Liver (tissue), 9 donors: ENCODE data around the gene GPATCH2L. TPM values are rescaled to one million over a fixed set of nuclear protein-coding genes. Genes with fewer than 3 reads are reported as not detected.

Experiments used
- DNase-seq: peaks from one replicate; pipeline ENCODE4 v3.0.0-alpha.2; 2017; ENCODE audit warnings: low spot score
- H3K27ac ChIP-seq, 2 donors: one replicate each; pipeline ENCODE4 v1.7.0; 2013; ENCODE audit warnings: inconsistent platforms in 2 of 2, low read length in 2 of 2, control low read depth in 1 of 2, low read depth in 1 of 2, mild to moderate bottlenecking in 1 of 2
- H3K27me3 ChIP-seq, 4 donors: one replicate each; pipeline versions ENCODE4 v1.6.1 to v1.7.0; 2013; ENCODE audit warnings: low read length in 3 of 4, inconsistent platforms in 1 of 4, mild to moderate bottlenecking in 1 of 4, moderate library complexity in 1 of 4; ENCODE audit not compliant: control insufficient read depth in 4 of 4, insufficient read depth in 4 of 4
- H3K36me3 ChIP-seq, 4 donors: one replicate each; pipeline versions ENCODE4 v1.6.1 to v1.7.0; 2013; ENCODE audit warnings: low read length in 3 of 4, mild to moderate bottlenecking in 3 of 4, low read depth in 1 of 4, moderate library complexity in 1 of 4; ENCODE audit not compliant: control insufficient read depth in 4 of 4, insufficient read depth in 3 of 4
- H3K4me1 ChIP-seq, 4 donors: one replicate each; pipeline versions ENCODE4 v1.6.1 to v1.7.0; 2013; ENCODE audit warnings: low read length in 3 of 4, mild to moderate bottlenecking in 3 of 4, moderate library complexity in 1 of 4; ENCODE audit not compliant: control insufficient read depth in 4 of 4, insufficient read depth in 4 of 4
- H3K4me3 ChIP-seq, 3 donors: one replicate each; pipeline versions ENCODE4 v1.6.1 to v1.7.0; 2013; ENCODE audit warnings: low read length in 3 of 3, control low read depth in 1 of 3, low read depth in 1 of 3, mild to moderate bottlenecking in 1 of 3
- H3K9ac ChIP-seq, 2 donors: one replicate each; pipeline ENCODE4 v1.7.0; 2013; ENCODE audit warnings: low read length in 2 of 2, mild to moderate bottlenecking in 2 of 2, moderate library complexity in 2 of 2, control low read depth in 1 of 2, low read depth in 1 of 2
- H3K9me3 ChIP-seq, 4 donors: one replicate each; pipeline versions ENCODE4 v1.6.1 to v1.7.0; 2013; ENCODE audit warnings: low read length in 3 of 4; ENCODE audit not compliant: control insufficient read depth in 4 of 4
- CTCF ChIP-seq: fragments of 150-350 bp; IDR thresholded peaks from 2 replicates; pipeline ENCODE4 v1.5.1; 2017; ENCODE audit warnings: improper control_type of control experiment, low read depth, low read length; ENCODE audit not compliant: missing input control
- EGR1 ChIP-seq, 2 donors: IDR thresholded peaks; 2 replicates each; pipeline ENCODE4 v1.6.1; 2016 to 2018; ENCODE audit warnings: antibody characterized with exemption in 2 of 2, low read depth in 2 of 2
- FOXA1 ChIP-seq: IDR thresholded peaks from 2 replicates; pipeline ENCODE4 v1.6.1; 2016; ENCODE audit warnings: antibody characterized with exemption
- FOXA2 ChIP-seq: IDR thresholded peaks from 2 replicates; pipeline ENCODE4 v1.6.1; 2016; ENCODE audit warnings: antibody characterized with exemption
- GABPA ChIP-seq, 2 donors: IDR thresholded peaks in 1 of 2; conservative IDR thresholded peaks in 1 of 2; 2 replicates each; pipeline ENCODE4 v1.6.1; 2016; ENCODE audit warnings: antibody characterized with exemption in 2 of 2, mild to moderate bottlenecking in 1 of 2, moderate library complexity in 1 of 2
- HNF4A ChIP-seq, 2 donors: conservative IDR thresholded peaks; 2 replicates each; pipeline ENCODE4 v1.6.1; 2016; ENCODE audit warnings: antibody characterized with exemption in 2 of 2, mild to moderate bottlenecking in 2 of 2
- HNF4G ChIP-seq: IDR thresholded peaks from 2 replicates; pipeline ENCODE4 v1.6.1; 2016; ENCODE audit warnings: antibody characterized with exemption
- JUND ChIP-seq, 2 donors: IDR thresholded peaks; 2 replicates each; pipeline ENCODE4 v1.6.1; 2016; ENCODE audit warnings: antibody characterized with exemption in 2 of 2
- NR2F2 ChIP-seq: IDR thresholded peaks from 2 replicates; pipeline ENCODE4 v1.6.1; 2016; ENCODE audit warnings: antibody characterized with exemption
- RAD21 ChIP-seq, 2 donors: IDR thresholded peaks; 2 replicates each; pipeline ENCODE4 v1.6.1; 2016; ENCODE audit warnings: antibody characterized with exemption in 2 of 2, mild to moderate bottlenecking in 2 of 2
- REST ChIP-seq: IDR thresholded peaks from 2 replicates; pipeline ENCODE4 v1.6.1; 2016; ENCODE audit warnings: antibody characterized with exemption, mild to moderate bottlenecking
- RXRA ChIP-seq, 2 donors: IDR thresholded peaks; 2 replicates each; pipeline ENCODE4 v1.6.1; 2017 to 2018; ENCODE audit warnings: antibody characterized with exemption in 2 of 2, mild to moderate bottlenecking in 1 of 2
- SP1 ChIP-seq: IDR thresholded peaks from 2 replicates; pipeline ENCODE4 v1.6.1; 2018; ENCODE audit warnings: antibody characterized with exemption, mild to moderate bottlenecking
- TAF1 ChIP-seq: conservative IDR thresholded peaks from 2 replicates; pipeline ENCODE4 v1.6.1; 2016; ENCODE audit warnings: antibody characterized with exemption, mild to moderate bottlenecking
- YY1 ChIP-seq: IDR thresholded peaks from 2 replicates; pipeline ENCODE4 v1.6.1; 2016; ENCODE audit warnings: antibody characterized with exemption, mild to moderate bottlenecking
- WGBS: extraction: QIAGEN DNeasy Blood & Tissue Kit; methylation state at CpG from one replicate; pipeline ENCODE4 v1.1.7; 2013; 5-methylcytosine and 5-hydroxymethylcytosine counted together
- polyA plus RNA-seq, 2 donors: library from polyadenylated mRNA; stranded (reverse) in 1 of 2; unstranded in 1 of 2; fragments of 200-250 nt in 1 of 2; fragments of >200 nt in 1 of 2; fragmentation: Nextera tagmentation in 1 of 2; extraction: Ambion mirVana in 1 of 2; gene quantifications; one replicate each; pipeline versions ENCODE4 v1.2.1 to v1.2.3, GENCODE V29; 2013 to 2015
- total RNA-seq, 2 donors: library from RNA; depleted of rRNA; stranded (reverse); fragments of >200 nt; gene quantifications; one replicate each; pipeline ENCODE4 v1.2.3, GENCODE V29; 2014
- TF ChIP-seq, protein P1 (sequence below): IDR thresholded peaks from 2 replicates; pipeline ENCODE4 v1.6.1; 2016; ENCODE audit warnings: antibody characterized with exemption
- TF ChIP-seq, protein P2 (sequence below): IDR thresholded peaks from 2 replicates; pipeline ENCODE4 v1.6.1; 2016; ENCODE audit warnings: antibody characterized with exemption
- TF ChIP-seq, protein P3 (sequence below): IDR thresholded peaks from 2 replicates; pipeline ENCODE4 v1.6.1; 2016; ENCODE audit warnings: antibody characterized with exemption
- donor health status: healthy.
- donor health status: healthy.
- donor health status: healthy.
- donor health status: healthy.
- donor health status: healthy.

The GPATCH2L gene
- total and polyA plus RNA-seq, 4 donors: 4.5 to 39.5 (median 15.8) TPM

- no peaks in the 10 kb centered on the region for H3K9me3 ChIP-seq
- H3K4me3 ChIP-seq: no peak overlapping the region
- H3K36me3 ChIP-seq: peaks cover 7 to 24% (median 17%) of the 10 kb centered on the region in 4 donors
- H3K9ac ChIP-seq: no peak overlapping the region
- H3K4me1 ChIP-seq: no peaks in the 10 kb centered on the region
- H3K27me3 ChIP-seq: no peaks in the 10 kb centered on the region
- no peak for DNase-seq
- 86% methylated on average over 4 of the region's 4 CpGs for WGBS
- no peak overlapping the region for H3K27ac ChIP-seq
- TF ChIP-seq SP1 (no peak), FOXA2 (no peak), YY1 (no peak), REST (no peak), CTCF (no peak), GABPA (IDR thresholded peaks at IDR 0.05 in 1 of 2, conservative IDR thresholded peaks at IDR 0.05 in 1 of 2) (no peak), TAF1 (no peak), RXRA (IDR thresholded peaks at IDR 0.05) (no peak), RAD21 (IDR thresholded peaks at IDR 0.05) (no peak), HNF4G (no peak), HNF4A (conservative IDR thresholded peaks at IDR 0.05) (no peak)
- TF ChIP-seq, protein P1, sequence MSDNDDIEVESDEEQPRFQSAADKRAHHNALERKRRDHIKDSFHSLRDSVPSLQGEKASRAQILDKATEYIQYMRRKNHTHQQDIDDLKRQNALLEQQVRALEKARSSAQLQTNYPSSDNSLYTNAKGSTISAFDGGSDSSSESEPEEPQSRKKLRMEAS: no peak
- TF ChIP-seq, protein P2, sequence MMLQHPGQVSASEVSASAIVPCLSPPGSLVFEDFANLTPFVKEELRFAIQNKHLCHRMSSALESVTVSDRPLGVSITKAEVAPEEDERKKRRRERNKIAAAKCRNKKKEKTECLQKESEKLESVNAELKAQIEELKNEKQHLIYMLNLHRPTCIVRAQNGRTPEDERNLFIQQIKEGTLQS: no peak
- TF ChIP-seq, protein P3, sequence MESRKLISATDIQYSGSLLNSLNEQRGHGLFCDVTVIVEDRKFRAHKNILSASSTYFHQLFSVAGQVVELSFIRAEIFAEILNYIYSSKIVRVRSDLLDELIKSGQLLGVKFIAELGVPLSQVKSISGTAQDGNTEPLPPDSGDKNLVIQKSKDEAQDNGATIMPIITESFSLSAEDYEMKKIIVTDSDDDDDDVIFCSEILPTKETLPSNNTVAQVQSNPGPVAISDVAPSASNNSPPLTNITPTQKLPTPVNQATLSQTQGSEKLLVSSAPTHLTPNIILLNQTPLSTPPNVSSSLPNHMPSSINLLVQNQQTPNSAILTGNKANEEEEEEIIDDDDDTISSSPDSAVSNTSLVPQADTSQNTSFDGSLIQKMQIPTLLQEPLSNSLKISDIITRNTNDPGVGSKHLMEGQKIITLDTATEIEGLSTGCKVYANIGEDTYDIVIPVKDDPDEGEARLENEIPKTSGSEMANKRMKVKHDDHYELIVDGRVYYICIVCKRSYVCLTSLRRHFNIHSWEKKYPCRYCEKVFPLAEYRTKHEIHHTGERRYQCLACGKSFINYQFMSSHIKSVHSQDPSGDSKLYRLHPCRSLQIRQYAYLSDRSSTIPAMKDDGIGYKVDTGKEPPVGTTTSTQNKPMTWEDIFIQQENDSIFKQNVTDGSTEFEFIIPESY: no peak
Observed at GRCh38 chr14:76186308-76187027, 34.7 kb downstream of the GPATCH2L start.

DNA sequence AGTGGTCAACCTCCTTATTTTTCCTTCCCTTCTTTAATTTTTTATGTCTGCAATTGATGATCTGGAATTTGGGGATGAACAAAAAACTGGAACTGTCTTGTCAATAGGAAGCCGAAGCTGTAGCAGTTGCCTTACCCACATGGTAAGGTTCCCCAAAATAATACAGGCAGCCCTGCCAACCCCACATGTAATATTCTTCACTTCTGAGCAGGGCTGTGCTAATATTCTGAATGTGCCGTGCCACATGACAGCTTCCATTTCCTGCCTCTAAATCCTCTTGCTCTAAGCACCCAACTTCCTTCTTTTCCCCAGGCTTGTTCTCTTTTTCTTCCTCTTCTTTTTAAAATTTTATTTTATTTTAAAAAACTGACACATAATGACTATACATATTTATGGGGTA, 39.6 kb downstream of the GPATCH2L start:
- Histone ChIP-seq H3K27me3 (no peaks in the 10 kb centered on the region), H3K36me3 (peaks cover 2 to 22% (median 19%) of the 10 kb centered on the region in 4 donors), H3K4me3 (no peak overlapping the region), H3K4me1 (no peaks in the 10 kb centered on the region), H3K9ac (no peak overlapping the region), H3K27ac (no peak overlapping the region), H3K9me3 (no peaks in the 10 kb centered on the region)
- WGBS: 83% methylated on average over 2 of the region's 2 CpGs
- DNase-seq: no peak
- TF ChIP-seq, protein P3: no peak
- TF ChIP-seq, protein P2: no peak
- no peak for TF ChIP-seq FOXA1
- TF ChIP-seq FOXA2: no peak
- TF ChIP-seq EGR1 (IDR thresholded peaks at IDR 0.05; ENCODE audit: low read depth in 2 of 2): no peak
- TF ChIP-seq NR2F2: no peak
- no peak for TF ChIP-seq CTCF
- TF ChIP-seq JUND (IDR thresholded peaks at IDR 0.05): no peak
- TF ChIP-seq SP1: no peak
- TF ChIP-seq YY1: no peak
- TF ChIP-seq, protein P1: no peak
